Measurements from ENCODE around the gene ARHGEF9.

DNA sequence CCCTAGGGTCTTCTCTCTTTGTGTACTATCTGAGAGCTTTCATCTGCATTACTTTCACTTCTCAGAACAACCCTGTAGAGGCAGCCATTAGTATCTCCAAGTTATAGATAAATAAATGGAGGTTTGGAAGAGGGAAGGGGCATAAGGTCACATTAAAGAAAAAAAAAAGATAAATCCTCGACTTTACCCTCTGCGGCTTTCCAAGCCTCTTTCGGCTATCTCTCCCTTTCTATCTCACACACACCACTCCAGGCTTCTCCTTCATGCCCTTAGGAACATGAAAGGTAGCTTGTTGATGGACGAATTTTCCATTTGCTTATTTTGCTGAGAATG is 660 bp upstream of the ARHGEF9 start:
- TF ChIP-seq, protein P1, sequence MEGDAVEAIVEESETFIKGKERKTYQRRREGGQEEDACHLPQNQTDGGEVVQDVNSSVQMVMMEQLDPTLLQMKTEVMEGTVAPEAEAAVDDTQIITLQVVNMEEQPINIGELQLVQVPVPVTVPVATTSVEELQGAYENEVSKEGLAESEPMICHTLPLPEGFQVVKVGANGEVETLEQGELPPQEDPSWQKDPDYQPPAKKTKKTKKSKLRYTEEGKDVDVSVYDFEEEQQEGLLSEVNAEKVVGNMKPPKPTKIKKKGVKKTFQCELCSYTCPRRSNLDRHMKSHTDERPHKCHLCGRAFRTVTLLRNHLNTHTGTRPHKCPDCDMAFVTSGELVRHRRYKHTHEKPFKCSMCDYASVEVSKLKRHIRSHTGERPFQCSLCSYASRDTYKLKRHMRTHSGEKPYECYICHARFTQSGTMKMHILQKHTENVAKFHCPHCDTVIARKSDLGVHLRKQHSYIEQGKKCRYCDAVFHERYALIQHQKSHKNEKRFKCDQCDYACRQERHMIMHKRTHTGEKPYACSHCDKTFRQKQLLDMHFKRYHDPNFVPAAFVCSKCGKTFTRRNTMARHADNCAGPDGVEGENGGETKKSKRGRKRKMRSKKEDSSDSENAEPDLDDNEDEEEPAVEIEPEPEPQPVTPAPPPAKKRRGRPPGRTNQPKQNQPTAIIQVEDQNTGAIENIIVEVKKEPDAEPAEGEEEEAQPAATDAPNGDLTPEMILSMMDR (IDR thresholded peaks at IDR 0.05), result no peak
- TF ChIP-seq POLR2A (IDR thresholded peaks at IDR 0.05) (no peak), POLR2AphosphoS5 (IDR thresholded peaks at IDR 0.05; ENCODE audit: insufficient read depth in 1 of 2, low read depth in 1 of 2) (no peak)

All from vagina (tissue), 2 donors.